K562 (cell line): ENCODE results near the gene CCR5AS.

Source experiments
- ATF7 ChIP-seq: fragments of 450-650 bp; IDR thresholded peaks from 2 replicates; pipeline ENCODE4 v1.7.1; 2014; ENCODE audit warnings: mild to moderate bottlenecking, moderate library complexity
- CTCF ChIP-seq, 3 experiments: IDR thresholded peaks in 2 of 3; conservative IDR thresholded peaks in 1 of 3; 2 replicates each; pipeline ENCODE4 v1.5.1; 2011 to 2012; ENCODE audit warnings: low read length in 3 of 3, mild to moderate bottlenecking in 3 of 3, control low read depth in 2 of 3, improper control_type of control experiment in 1 of 3, inconsistent platforms in 1 of 3, low read depth in 1 of 3, mixed read lengths in 1 of 3, moderate library complexity in 1 of 3; ENCODE audit not compliant: insufficient read depth in 2 of 3
- RAD21 ChIP-seq, 2 experiments: fragments of 250-450 bp in 1 of 2; fragments of 450-650 bp in 1 of 2; sonication (Bioruptor Pico) in 1 of 2; formaldehyde crosslinking in 1 of 2; IDR thresholded peaks in 1 of 2; conservative IDR thresholded peaks in 1 of 2; 2 replicates each; pipeline versions ENCODE4 v1.4.0 to v1.8.0; 2020 to 2022; ENCODE audit warnings: mild to moderate bottlenecking in 2 of 2, moderate library complexity in 1 of 2
- TCFL5 ChIP-seq: fragments of 250-450 bp; sonication (Bioruptor Pico); conservative IDR thresholded peaks from 2 replicates; pipeline ENCODE4 v1.6.1; 2021; ENCODE audit warnings: mild to moderate bottlenecking, moderate library complexity, matching md5 sums
- ZNF384 ChIP-seq: IDR thresholded peaks from 2 replicates; pipeline ENCODE4 v1.6.1; 2012; ENCODE audit warnings: low read depth, low read length, improper control_type of control experiment

GRCh38 chr3:46435081-46435726 is 28.3 kb upstream of the CCR5AS start:
- TF ChIP-seq ZNF384 (no peak), TCFL5 (CRISPR knock-in tag) (no peak), CTCF (IDR thresholded peaks at IDR 0.05 in 2 of 3, conservative IDR thresholded peaks at IDR 0.05 in 1 of 3; ENCODE audit: insufficient read depth in 2 of 3, low read depth in 1 of 3, low read length in 3 of 3) (no peak), RAD21 (CRISPR knock-in tag; conservative IDR thresholded peaks at IDR 0.05 in 1 of 2, IDR thresholded peaks at IDR 0.05 in 1 of 2) (no peak), ATF7 (no peak)
